ENCODE data around the gene UTP4.

UTP4 gene

GRCh38 chr16:69132424-69133252 is at the start of gene UTP4, which contains the start of gene CHTF8:
Gene UTP4, plus strand, starts transcription at chr16:69132649. Its CDS starts 811 bp downstream, at chr16:69133460.
Gene CHTF8, minus strand, starts transcription at chr16:69132588. Its CDS starts 11,130 bp downstream, at chr16:69121458.
- peak; percentile 86 for DNase-seq

- DNase-seq, result no peak
Measured at GRCh38 chr16:69083306-69083941, 49.0 kb upstream of the UTP4 start.

GRCh38 chr16:69084289-69084688 is 48.2 kb upstream of the UTP4 start:
- DNase-seq, result no peak

DNA sequence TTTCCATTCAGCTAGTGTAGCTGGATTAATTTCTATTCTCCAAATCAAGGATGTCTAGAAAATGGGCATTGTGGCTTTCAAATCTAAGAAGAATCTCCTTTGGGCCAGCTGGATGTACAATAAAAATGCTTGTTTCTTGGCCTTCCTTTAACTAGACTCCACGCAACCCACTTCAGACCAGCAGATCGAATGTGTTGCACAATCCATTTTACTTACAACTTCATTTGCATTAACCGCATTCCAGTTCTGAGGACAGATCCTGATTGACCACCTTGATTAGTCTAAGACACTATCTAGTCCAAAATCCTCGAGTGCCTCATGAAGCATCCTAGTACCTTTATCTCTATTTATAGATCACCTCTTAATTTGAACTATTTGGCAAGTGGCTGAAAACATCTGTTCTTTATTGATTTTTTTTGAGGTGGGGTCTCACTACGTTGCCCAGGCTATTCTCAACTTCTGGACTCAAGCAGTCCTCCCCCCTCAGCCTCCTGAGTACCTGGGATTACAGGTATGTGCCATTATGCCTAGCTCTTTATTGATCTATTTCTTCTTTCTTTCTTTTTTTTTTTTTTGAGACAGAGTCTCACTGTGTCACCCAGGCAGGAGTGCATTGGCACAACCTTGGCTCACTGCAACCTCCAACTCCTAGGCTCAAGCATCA is 47.3 kb upstream of the UTP4 start:
- DNase-seq, result no peak

DNA sequence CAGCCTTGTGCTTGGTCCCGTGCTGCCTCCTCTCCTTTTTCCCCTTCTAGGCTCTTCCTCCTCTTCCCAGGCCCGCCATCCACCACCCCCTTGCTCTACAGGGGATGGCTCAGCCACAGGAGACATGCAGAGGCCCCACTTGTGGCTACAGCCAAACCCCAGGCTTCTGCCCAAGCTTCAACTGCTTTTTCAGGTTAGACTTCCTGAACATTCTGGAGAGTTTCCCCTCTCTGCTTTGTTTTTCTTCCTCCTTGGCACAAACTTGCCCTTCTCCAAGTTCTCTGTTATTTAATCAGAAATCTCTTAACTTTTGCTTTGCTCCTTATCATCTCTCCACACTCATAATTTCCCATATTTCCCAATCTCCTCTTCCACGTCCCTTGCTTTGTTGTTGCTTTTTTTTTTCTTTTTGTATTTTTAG is 45.3 kb upstream of the UTP4 start:
- no peak for DNase-seq

GRCh38 chr16:69088684-69089083 is 43.8 kb upstream of the UTP4 start:
- no peak for DNase-seq

DNA sequence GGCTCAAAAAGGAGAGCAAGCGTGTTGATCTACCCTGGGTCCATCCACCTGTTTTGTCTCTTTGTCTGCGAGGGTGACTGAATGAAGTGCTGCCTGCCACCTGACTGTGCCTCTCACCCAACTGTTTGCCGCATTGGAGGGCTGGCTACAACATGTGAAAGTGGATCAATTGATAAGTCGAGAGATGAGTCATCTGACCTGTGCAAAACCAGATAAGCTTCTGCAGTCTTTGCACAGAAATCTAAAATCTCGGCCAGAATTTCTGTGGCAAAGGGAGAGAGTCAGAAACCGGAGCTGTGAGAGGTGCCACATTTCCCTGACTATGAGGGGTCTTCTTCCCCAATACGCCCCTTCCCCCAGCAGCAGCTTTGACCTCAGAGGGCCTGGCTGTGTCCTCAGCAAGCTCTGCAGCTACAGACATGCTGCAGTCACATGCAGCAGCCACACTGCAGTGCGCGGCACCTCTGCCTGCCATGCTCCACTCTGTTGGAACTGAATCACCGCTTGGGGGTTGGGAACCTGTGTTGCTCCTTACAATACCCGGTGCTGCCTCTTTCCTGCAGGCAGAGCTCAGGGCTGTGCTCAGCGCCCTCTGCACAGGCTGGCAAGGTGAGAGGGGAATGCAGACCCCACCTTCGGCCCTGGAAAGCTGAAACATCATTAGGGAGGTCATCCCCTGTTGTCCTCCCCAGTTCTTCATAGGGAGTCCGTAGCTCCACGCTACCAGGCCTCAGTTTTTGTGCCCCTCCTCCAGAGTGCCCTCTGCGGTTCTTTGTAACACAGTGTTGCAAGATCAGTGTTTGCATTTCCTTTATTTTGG is 43.1 kb upstream of the UTP4 start:
- DNase-seq, result no peak

GRCh38 chr16:69093974-69094373 is 38.5 kb upstream of the UTP4 start:
- no peak for DNase-seq

DNA sequence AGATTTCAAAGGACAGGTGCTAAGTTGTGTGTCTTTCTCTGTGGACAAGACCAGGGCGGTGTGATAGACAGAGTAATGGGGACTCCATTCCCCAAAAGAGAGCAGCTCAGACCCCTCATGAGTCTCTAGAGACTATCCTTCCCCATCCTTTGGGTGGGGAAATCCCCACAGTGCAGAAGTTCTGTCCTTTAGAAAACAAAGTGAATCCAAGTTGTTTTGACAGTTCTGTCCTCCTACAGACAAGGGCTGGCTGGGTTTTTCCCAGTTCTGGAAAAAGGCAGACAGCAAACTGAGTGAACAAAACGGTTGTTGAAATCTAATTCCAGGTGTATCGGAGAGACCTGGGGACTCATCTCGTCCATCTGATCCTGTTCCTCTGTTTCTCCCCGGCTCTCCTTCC is 37.9 kb upstream of the UTP4 start:
- DNase-seq, result no peak

- no peak for DNase-seq
Measured at GRCh38 chr16:69095193-69095592, 37.3 kb upstream of the UTP4 start.

- no peak for DNase-seq
Measured at GRCh38 chr16:69100071-69100691, 32.3 kb upstream of the UTP4 start.

GRCh38 chr16:69105501-69106361 is 26.7 kb upstream of the UTP4 start, which contains the start of gene HAS3:
Gene HAS3, plus strand, starts transcription at chr16:69105653. Its CDS starts 3,743 bp downstream, at chr16:69109396.
- peak; percentile 12 for DNase-seq

- DNase-seq, result no peak
Measured at GRCh38 chr16:69106491-69107315, 25.7 kb upstream of the UTP4 start.

DNA sequence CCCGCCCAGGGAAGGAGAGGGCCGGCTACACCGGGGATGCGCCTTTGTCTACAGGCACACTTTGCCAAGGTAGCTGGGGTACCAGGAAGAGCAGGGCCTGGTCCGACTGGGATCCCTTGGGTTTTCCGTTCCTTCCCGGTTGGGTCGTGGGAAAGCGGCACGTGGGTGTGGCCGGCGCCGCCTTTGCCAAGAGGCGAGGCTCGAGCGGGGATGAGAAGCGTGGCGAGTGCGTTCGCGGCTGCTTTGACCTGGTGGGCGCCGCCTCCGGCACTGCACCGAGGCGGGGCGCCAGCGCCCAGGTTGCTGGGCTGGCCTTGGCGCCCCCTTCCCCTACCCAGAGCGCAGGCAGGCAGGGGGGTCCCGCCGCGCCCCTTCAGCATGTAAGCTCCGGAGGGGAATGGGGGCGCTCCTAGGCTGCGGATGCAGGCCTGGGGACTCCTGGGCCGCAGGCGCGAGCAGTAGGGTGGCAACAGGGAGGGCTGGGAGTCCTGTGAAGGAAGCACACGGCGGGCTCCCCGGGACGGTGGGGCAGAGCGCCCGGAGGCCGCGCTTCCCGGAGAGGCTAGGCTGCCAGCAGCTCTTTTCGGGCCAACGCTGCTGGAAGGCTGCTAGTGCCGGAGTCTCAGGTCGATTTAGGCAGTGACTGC is 25.0 kb upstream of the UTP4 start:
- DNase-seq, result no peak

DNA sequence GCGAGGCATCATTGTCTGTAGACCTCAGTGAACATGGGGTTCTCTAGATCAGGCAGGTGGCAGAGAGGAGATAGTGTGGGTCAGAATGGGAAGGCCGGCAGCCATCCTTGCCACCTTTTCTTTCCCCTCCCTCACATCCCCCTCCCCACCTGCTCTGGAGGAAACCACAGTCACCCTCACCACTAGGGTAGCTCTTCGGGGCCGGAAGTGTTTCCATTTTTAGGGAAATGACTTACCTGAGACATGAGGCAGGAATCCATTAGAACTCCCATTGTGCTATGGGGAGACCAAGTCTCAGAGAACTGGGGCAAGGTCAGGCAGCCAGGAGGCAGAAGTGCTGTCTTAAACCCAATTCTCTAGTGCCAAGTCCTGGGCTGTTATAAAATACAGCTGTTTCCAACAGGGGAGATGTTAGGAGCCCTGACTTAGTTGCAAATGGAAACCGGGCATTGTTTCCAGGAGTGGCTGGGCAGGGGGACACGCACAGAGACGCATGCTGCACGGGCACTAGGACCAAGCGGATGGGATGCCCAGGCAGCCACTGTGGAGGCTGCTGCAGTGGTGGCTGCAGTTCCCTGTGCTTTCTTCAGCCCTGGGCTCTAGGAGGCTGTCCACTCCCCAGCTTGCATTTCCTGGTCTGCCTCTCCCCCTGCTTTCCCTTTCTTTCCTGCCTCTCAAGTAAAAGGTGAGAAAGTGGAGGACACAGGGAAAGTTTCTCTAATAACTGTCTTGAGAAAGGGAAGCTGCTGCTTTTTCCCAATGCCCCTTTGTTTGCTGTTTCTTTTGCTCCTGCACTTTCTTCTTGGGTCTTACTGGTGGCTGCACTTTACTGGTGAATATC is 24.2 kb upstream of the UTP4 start:
- DNase-seq, result no peak

GRCh38 chr16:69108905-69109252 is 23.6 kb upstream of the UTP4 start:
- no peak for DNase-seq

DNA sequence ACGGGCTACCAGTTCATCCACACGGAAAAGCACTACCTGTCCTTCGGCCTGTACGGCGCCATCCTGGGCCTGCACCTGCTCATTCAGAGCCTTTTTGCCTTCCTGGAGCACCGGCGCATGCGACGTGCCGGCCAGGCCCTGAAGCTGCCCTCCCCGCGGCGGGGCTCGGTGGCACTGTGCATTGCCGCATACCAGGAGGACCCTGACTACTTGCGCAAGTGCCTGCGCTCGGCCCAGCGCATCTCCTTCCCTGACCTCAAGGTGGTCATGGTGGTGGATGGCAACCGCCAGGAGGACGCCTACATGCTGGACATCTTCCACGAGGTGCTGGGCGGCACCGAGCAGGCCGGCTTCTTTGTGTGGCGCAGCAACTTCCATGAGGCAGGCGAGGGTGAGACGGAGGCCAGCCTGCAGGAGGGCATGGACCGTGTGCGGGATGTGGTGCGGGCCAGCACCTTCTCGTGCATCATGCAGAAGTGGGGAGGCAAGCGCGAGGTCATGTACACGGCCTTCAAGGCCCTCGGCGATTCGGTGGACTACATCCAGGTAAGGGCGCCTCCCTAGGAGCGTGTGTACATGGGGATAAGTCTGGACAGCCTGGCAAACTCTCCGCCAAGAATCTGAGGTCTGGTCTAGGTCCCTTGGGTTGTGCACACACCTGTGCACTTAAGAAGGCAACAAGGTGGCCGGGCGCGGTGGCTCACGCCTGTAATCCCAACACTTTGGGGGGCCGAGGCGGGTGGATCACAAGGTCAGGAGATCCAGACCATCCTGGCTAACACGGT is 22.8 kb upstream of the UTP4 start:
- DNase-seq, result no peak

DNA sequence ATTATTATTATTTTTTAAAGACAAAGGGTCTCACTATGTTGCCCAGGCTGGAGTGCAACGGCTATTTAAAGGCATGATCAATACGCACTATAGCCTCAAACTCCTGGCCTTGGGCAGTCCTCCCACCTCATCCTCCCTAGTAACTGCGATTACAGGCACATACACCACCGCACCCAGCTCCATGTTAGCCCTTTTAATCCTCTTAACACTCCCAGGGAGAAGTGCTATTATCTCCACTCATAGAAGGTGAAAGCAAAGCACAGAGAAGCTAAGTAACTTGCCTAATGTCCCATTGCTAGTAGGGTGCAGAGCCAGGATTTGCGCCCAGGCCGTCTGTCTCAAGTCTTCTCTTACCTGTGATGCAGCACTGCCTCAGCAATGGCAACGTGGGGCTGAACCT is 22.0 kb upstream of the UTP4 start:
- no peak for DNase-seq
